HUES6 (cell line): ENCODE measurements around the gene KRTAP5-8.
"Not testable (repeated sequence)": the region's sequence is repeated elsewhere in the genome, so short reads cannot be mapped to it uniquely, and the experiment has no call there.

Experiments used
- H3K27ac ChIP-seq: 2 replicates; pipeline ENCODE4 v1.7.0; 2013; ENCODE audit warnings: low read depth, mild to moderate bottlenecking, low read length, inconsistent platforms
- H3K27me3 ChIP-seq: 2 replicates; pipeline ENCODE4 v1.6.1; 2013; ENCODE audit warnings: low read length; ENCODE audit not compliant: control insufficient read depth, insufficient read depth
- H3K36me3 ChIP-seq: 2 replicates; pipeline ENCODE4 v1.6.1; 2013; ENCODE audit warnings: low read length; ENCODE audit not compliant: control insufficient read depth, insufficient read depth
- H3K4me1 ChIP-seq: 2 replicates; pipeline ENCODE4 v1.6.1; 2013; ENCODE audit warnings: low read length; ENCODE audit not compliant: control insufficient read depth, insufficient read depth
- H3K4me3 ChIP-seq: 2 replicates; pipeline ENCODE4 v1.5.1; 2013; ENCODE audit warnings: low read depth, low read length
- H3K9ac ChIP-seq: one replicate; pipeline ENCODE4 v1.6.1; 2013; ENCODE audit warnings: mild to moderate bottlenecking, low read length
- H3K9me3 ChIP-seq: 2 replicates; pipeline ENCODE4 v1.6.1; 2013; ENCODE audit warnings: low read depth, low read length; ENCODE audit not compliant: control insufficient read depth, insufficient read depth

The KRTAP5-8 gene

GRCh38 chr11:71575723-71576424, 38.0 kb downstream of the KRTAP5-8 start:
- H3K27me3 ChIP-seq = no peaks in the 10 kb centered on the region
- no peak overlapping the region for H3K27ac ChIP-seq
- no peak overlapping the region for H3K4me3 ChIP-seq
- H3K36me3 ChIP-seq = no peaks in the 10 kb centered on the region
- H3K9me3 ChIP-seq = no peaks in the 10 kb centered on the region
- H3K4me1 ChIP-seq = peaks cover 11% of the 10 kb centered on the region
- H3K9ac ChIP-seq = no peak overlapping the region

GRCh38 chr11:71576688-71577465, 39.1 kb downstream of the KRTAP5-8 start:
- peaks cover 21% of the 10 kb centered on the region for H3K4me1 ChIP-seq
- H3K27me3 ChIP-seq, H3K9ac ChIP-seq, H3K9me3 ChIP-seq, H3K36me3 ChIP-seq, H3K27ac ChIP-seq, H3K4me3 ChIP-seq: not testable (repeated sequence)

- Histone ChIP-seq H3K9me3 (no peaks in the 10 kb centered on the region), H3K27ac (no peak overlapping the region), H3K4me3 (no peak overlapping the region), H3K27me3 (0 out of 2 replicates have a peak, but pooled peaks cover 8% of the 10 kb centered on the region), H3K4me1 (peaks cover 22% of the 10 kb centered on the region), H3K36me3 (no peaks in the 10 kb centered on the region), H3K9ac (no peak overlapping the region)
These were observed 39.7 kb downstream of the KRTAP5-8 start for GRCh38 chr11:71577469-71578004.

- not testable (repeated sequence) for H3K36me3 ChIP-seq, H3K27ac ChIP-seq, H3K9me3 ChIP-seq, H3K4me3 ChIP-seq, H3K9ac ChIP-seq, H3K27me3 ChIP-seq
- H3K4me1 ChIP-seq = peaks cover 22% of the 10 kb centered on the region
These were observed 41.7 kb downstream of the KRTAP5-8 start for GRCh38 chr11:71579513-71579912.

GRCh38 chr11:71580057-71581003, 42.5 kb downstream of the KRTAP5-8 start:
- H3K4me1 ChIP-seq = peaks cover 22% of the 10 kb centered on the region
- H3K9me3 ChIP-seq = no peaks in the 10 kb centered on the region
- no peak overlapping the region for H3K27ac ChIP-seq
- no peaks in the 10 kb centered on the region for H3K36me3 ChIP-seq
- 0 out of 2 replicates have a peak, but pooled peaks cover 8% of the 10 kb centered on the region for H3K27me3 ChIP-seq
- H3K9ac ChIP-seq = no peak overlapping the region
- no peak overlapping the region for H3K4me3 ChIP-seq

GRCh38 chr11:71581826-71582225, 44.0 kb downstream of the KRTAP5-8 start:
- 0 out of 2 replicates have a peak, but pooled peaks cover 8% of the 10 kb centered on the region for H3K27me3 ChIP-seq
- H3K36me3 ChIP-seq = no peaks in the 10 kb centered on the region
- H3K9ac ChIP-seq = no peak overlapping the region
- H3K4me3 ChIP-seq = no peak overlapping the region
- no peaks in the 10 kb centered on the region for H3K9me3 ChIP-seq
- no peak overlapping the region for H3K27ac ChIP-seq
- H3K4me1 ChIP-seq = peaks cover 22% of the 10 kb centered on the region

GRCh38 chr11:71582309-71582895, 44.6 kb downstream of the KRTAP5-8 start, which contains the start of gene KRTAP5-11:
TSS of gene KRTAP5-11 (minus strand) at chr11:71582875. CDS start at chr11:71582837, 38 bp downstream.
- H3K9me3 ChIP-seq = no peaks in the 10 kb centered on the region
- H3K27ac ChIP-seq = no peak within 1 kb of the TSS
- H3K27me3 ChIP-seq = 0 out of 2 replicates have a peak, but pooled peaks cover 8% of the 10 kb centered on the region
- H3K36me3 ChIP-seq = no peaks in the 10 kb centered on the region
- peaks cover 22% of the 10 kb centered on the region for H3K4me1 ChIP-seq
- H3K4me3 ChIP-seq = no peak within 1 kb of the TSS
- H3K9ac ChIP-seq = no peak within 1 kb of the TSS

- not testable (repeated sequence) for H3K36me3 ChIP-seq
These were observed 45.1 kb downstream of the KRTAP5-8 start for GRCh38 chr11:71582969-71583368.

GRCh38 chr11:71585673-71586072, 47.8 kb downstream of the KRTAP5-8 start:
- H3K27ac ChIP-seq, H3K27me3 ChIP-seq, H3K36me3 ChIP-seq, H3K9ac ChIP-seq, H3K4me3 ChIP-seq, H3K9me3 ChIP-seq: not testable (repeated sequence)
- peaks cover 22% of the 10 kb centered on the region for H3K4me1 ChIP-seq

More at GRCh38 chr11:71582969-71583368, 45.1 kb downstream of the KRTAP5-8 start:
- H3K4me1 ChIP-seq = peaks cover 23% of the 10 kb centered on the region
- H3K4me3 ChIP-seq, H3K27ac ChIP-seq, H3K9ac ChIP-seq, H3K27me3 ChIP-seq, H3K9me3 ChIP-seq: not testable (repeated sequence)

GRCh38 chr11:71588314-71588713, 50.5 kb downstream of the KRTAP5-8 start:
- H3K27ac ChIP-seq, H3K4me3 ChIP-seq, H3K36me3 ChIP-seq, H3K9ac ChIP-seq, H3K4me1 ChIP-seq, H3K9me3 ChIP-seq, H3K27me3 ChIP-seq: not testable (repeated sequence)
